Measurements from ENCODE around the gene SENP3.
"Not testable (repeated sequence)": the region's sequence is repeated elsewhere in the genome, so short reads cannot be mapped to it uniquely, and the experiment has no call there.

SENP3 gene

DNA sequence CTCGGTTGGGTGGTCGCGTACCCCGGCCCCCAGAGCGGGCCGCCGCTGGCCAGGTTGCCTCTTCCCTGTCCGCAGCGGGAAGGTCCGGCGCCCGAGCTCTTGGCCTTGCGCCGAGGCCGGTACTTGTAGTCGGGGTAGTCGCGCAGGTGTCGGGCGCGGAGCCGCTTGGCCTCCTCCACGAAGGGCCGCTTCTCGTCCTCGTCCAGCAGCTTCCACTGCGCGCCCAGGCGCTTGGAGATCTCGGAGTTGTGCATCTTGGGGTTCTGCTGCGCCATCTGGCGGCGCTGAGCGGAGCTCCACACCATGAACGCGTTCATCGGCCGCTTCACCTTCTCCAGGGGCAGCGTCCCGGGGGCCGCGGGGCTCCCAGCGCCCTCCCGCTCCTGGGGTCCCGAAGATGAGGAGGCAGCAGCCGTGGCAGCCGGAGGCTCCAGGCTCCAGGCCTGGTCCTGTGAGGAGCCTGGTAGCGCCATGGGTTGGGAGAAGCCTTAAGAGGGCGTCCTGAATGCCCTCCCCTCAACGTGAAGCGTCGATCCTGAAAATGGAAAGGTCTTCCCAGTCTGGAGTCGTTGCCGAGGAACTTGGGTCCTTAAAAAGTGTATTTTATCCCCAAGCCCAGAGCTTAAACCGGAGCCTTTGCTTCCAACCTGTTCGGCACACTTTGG lies 27.6 kb downstream of the SENP3 start:
- Histone ChIP-seq H3K27ac (peak overlapping the region; percentile 4 to 74), H3K4me3 (peak overlapping the region; percentile 72)
- DNase-seq (ENCODE audit: low spot score) = peak; percentile 85
- TF ChIP-seq, protein P1, sequence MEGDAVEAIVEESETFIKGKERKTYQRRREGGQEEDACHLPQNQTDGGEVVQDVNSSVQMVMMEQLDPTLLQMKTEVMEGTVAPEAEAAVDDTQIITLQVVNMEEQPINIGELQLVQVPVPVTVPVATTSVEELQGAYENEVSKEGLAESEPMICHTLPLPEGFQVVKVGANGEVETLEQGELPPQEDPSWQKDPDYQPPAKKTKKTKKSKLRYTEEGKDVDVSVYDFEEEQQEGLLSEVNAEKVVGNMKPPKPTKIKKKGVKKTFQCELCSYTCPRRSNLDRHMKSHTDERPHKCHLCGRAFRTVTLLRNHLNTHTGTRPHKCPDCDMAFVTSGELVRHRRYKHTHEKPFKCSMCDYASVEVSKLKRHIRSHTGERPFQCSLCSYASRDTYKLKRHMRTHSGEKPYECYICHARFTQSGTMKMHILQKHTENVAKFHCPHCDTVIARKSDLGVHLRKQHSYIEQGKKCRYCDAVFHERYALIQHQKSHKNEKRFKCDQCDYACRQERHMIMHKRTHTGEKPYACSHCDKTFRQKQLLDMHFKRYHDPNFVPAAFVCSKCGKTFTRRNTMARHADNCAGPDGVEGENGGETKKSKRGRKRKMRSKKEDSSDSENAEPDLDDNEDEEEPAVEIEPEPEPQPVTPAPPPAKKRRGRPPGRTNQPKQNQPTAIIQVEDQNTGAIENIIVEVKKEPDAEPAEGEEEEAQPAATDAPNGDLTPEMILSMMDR (IDR thresholded peaks at IDR 0.05) = peak; percentile 93

DNA sequence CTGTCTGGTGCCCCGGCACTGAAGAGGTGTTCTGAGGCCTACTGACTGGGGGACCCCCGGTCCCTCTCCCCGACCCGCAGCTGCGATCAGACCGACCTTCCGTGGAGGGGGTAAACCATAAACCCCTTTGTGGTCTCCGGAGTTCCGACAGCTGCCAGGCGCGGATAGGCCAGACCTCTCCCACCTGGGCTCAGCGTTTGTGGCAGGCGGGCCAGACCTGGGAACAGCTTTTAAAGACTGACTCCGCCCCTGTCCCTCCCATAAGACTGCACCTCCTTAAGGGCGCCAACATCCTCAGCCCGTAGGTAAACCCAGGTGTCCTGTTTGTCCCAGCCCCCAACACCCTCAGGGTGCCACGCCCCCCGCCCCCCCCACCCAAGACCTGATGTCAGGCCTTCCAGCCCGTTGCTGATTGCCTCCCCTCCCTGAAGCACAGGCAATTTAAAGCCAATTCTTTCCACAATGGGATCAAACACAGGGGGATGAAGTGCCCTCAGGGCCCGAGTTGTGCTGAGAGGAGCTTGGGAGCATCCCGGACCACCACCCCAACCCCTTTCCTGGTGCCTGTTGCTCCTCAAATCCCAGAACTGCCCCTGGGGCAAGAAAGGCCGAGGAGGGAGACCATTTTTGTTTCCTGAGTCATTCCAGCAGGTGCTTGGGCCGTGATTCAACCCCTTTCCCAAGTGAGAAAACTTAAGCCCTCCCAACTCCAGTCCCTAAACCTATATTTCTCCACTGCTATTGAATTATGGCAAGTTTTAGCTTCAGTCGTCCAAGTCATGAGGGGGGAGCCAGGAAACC lies 28.4 kb downstream of the SENP3 start, which contains the start of gene SOX15:
SOX15 (minus strand) TSS at position 204 of the 801 bp plus-strand sequence. CDS start 418 bp downstream, outside the sequence.
- DNase-seq (ENCODE audit: low spot score) = no peak
- TF ChIP-seq, protein P1 (IDR thresholded peaks at IDR 0.05) = no peak
- Histone ChIP-seq H3K27ac (peak within 1 kb of the TSS; percentile 4 to 74), H3K4me3 (peak within 1 kb of the TSS; percentile 72)

DNA sequence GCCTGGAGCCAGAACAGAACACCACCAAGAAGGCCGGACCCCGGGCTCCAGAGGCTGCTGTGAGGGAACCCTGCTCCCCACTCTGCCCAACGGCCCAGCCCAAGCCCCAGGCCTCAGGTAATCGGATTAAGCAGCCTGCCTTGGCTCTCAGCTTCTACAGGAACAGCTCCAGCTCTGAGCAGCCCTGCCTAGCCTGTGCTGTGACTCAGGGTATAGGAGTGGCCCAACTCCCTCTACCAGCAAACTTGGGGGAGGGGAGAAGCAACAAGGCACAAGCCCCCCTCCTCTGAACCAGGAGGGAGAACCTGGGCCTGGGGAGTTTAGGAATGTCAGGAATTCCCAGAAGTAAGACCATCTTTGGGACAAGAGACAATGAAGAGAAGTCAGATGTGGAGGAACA lies 29.0 kb downstream of the SENP3 start:
- Histone ChIP-seq H3K27ac (no peak overlapping the region), H3K4me3 (no peak overlapping the region)
- no peak for DNase-seq (ENCODE audit: low spot score)
- TF ChIP-seq, protein P1 (IDR thresholded peaks at IDR 0.05) = no peak

DNA sequence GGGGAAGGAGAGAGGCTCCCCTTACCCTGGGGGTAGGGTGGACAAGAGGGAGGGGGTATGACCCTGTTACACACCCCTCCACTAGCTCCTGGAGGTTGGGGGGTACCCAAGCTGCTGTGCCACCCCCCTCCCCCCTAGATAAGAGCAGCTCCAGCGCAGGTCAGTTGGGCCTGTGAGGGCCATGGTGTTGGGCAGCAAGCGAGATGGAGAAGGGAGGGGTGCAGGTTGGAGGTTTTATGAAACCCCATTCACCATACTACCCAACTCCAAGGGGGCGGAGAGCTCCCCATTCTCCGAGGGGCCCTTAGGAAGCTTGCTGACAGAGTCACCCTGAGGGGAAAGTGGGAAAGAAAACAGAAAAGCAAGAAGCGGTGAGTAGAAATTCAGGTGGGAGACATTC lies 29.9 kb downstream of the SENP3 start:
- H3K4me3 ChIP-seq = no peak overlapping the region
- H3K27ac ChIP-seq = no peak overlapping the region
- no peak for DNase-seq (ENCODE audit: low spot score)
- TF ChIP-seq, protein P1 (IDR thresholded peaks at IDR 0.05) = no peak

DNA sequence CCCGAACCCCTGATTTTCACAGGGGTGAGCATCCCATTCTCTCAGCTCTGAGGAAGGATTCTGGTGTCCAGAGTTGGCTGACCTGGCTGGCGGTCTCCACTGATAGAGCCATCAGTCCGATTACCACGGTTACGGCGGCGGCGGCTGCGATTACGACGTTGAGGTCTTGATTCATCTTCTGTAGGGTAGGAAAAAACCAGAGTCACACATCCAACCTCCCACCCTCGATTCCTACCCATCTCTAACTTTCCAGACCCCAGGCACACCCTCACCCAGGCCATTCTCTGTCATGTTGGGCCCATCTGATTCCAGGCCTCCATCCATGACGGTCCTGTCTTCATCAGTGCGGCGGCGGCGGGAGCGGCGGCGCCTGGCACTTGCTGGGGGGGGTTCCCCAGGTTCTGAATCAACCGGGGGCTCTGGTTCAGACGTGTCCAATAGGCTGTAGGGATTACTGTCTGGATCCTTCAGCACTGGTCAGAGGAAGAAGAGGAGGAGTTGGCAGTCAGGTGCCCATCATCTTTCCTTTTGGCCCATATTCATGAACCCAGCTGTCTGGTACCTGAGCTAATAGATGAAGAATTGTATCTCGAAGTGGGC lies 30.8 kb downstream of the SENP3 start:
- Histone ChIP-seq H3K27ac (no peak overlapping the region), H3K4me3 (no peak overlapping the region)
- DNase-seq (ENCODE audit: low spot score) = no peak
- TF ChIP-seq, protein P1 (IDR thresholded peaks at IDR 0.05) = no peak

DNA sequence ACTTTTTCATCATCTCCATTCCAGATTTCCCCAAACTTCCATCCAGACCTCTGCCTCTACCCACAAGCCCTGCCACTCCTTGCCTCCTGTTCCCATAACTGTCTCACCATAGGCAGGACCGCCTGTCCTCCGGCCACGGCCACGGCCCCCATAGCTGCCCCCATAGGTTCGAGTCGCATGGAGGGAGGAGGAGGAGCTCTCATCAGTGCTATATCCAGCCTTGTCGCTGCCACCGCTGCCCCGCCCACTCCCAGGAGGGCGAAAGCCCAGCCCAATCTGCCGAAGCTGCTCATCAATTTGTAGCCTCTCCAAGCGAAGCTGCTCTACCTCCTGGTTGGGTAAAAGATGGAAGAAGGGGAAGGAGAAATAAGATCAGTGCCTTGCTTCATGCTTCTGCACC lies 31.6 kb downstream of the SENP3 start:
- H3K4me3 ChIP-seq = no peak overlapping the region
- H3K27ac ChIP-seq = no peak overlapping the region
- DNase-seq (ENCODE audit: low spot score) = no peak
- TF ChIP-seq, protein P1 (IDR thresholded peaks at IDR 0.05) = no peak

DNA sequence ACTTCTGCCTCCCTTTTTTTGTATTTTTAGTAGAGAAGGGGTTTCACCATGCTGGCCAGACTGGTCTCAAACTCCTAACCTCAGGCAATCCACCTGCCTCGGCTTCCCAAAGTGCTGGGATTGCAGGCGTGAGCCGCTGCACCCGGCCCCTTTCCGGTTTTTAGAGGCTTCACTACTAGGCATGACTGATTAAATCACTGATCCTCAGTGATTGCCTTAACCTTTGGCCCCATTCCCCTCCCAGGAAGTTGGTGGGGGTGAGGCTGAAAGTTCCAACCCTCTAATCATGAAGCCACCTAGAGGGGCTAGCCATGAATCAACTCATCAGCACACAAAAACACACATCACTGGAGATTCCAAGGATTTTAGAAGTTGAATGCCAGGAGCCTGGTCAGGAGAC lies 35.8 kb downstream of the SENP3 start:
- not testable (repeated sequence) for DNase-seq (ENCODE audit: low spot score); H3K4me3 ChIP-seq; H3K27ac ChIP-seq

Data from coronary artery (tissue), 2 donors.